ENCODE data around the gene CRHR1. TPM values are rescaled to one million over a fixed set of nuclear protein-coding genes. Genes with fewer than 3 reads are reported as not detected.
A peak's percentile ranks its signal among the peaks of the same experiment; 100 is the strongest.

The CRHR1 gene
- polyA plus RNA-seq, 1 of the 3 experiments (the other 2 are of a cell fraction): 0.13 TPM

GRCh38 chr17:45814622-45815606, 30.8 kb downstream of the CRHR1 start:
- CTCF ChIA-PET: interaction anchor here (0.8 to 6.9 kb wide), 8 partner anchors 9 to 175 kb away, joined by 3 to 49 read pairs (median 4); partner anchors contain the start of gene CRHR1
- Histone ChIP-seq H3K4me1 (ENCODE audit: control insufficient read depth in 1 of 2, insufficient read depth in 2 of 2, low read depth in 1 of 2, low read length in 1 of 2) (peaks cover 0 to 24% of the 10 kb centered on the region in 2 experiments; a peak in 1 of 4 replicates), H3K4me3 (ENCODE audit: low read depth in 2 of 2, low read length in 1 of 2) (no peak overlapping the region), H3K27ac (ENCODE audit: low read depth in 2 of 2, low read length in 1 of 2) (peak overlapping the region in 1 of 2 experiments; percentile 7; a peak in 1 of 4 replicates), H3K36me3 (replicated peaks in 1 of 2; ENCODE audit: control insufficient read depth in 1 of 2, insufficient read depth in 2 of 2, low read length in 1 of 2) (no peaks in the 10 kb centered on the region), H2AFZ (ENCODE audit: low read depth) (no peak overlapping the region), H3K9me2 (no peaks in the 10 kb centered on the region), H3F3A (replicated peaks; ENCODE audit: insufficient read depth) (no peaks in the 10 kb centered on the region), H3K9ac (no peak overlapping the region), H3K9me3 (no peaks in the 10 kb centered on the region), H3K4me2 (no peak overlapping the region), H3K27me3 (ENCODE audit: insufficient read depth) (no peaks in the 10 kb centered on the region), H3K79me2 (ENCODE audit: insufficient read depth) (no peaks in the 10 kb centered on the region), H4K20me1 (ENCODE audit: insufficient read depth) (no peaks in the 10 kb centered on the region)
- 65% methylated on average over 17 of the region's 17 CpGs for WGBS (ENCODE audit: low lambda C conversion rate)
- POLR2A ChIA-PET: interaction anchor here (1.1 kb wide), 1 partner anchor 12 kb away, joined by 4 read pairs; no protein-coding TSS in a partner anchor
- DNase-seq: no peak
- no peak for TF ChIP-seq PBX3 (IDR thresholded peaks at IDR 0.05)
- TF ChIP-seq ELF1 (IDR thresholded peaks at IDR 0.05): no peak
- TF ChIP-seq ZBTB33 (IDR thresholded peaks at IDR 0.05; ENCODE audit: borderline replicate concordance, low read depth): no peak
- no peak for TF ChIP-seq MAX (IDR thresholded peaks at IDR 0.05; ENCODE audit: low read depth)
- no peak for TF ChIP-seq RAD21 (IDR thresholded peaks at IDR 0.05; ENCODE audit: low read length)
- no peak for TF ChIP-seq TAF1 (IDR thresholded peaks at IDR 0.05; ENCODE audit: borderline replicate concordance, low read depth, low read length)
- no peak for TF ChIP-seq USF1 (IDR thresholded peaks at IDR 0.05; ENCODE audit: borderline replicate concordance, low read depth)
- TF ChIP-seq IRF3 (IDR thresholded peaks at IDR 0.05; ENCODE audit: low read depth, low read length): no peak

- ChIA-PET POLR2A (no interaction called here), CTCF (interaction anchor here (1.0 to 6.9 kb wide), 6 partner anchors 11 to 37 kb away, joined by 3 to 49 read pairs (median 10); partner anchors contain the start of gene CRHR1)
- no peaks in the 10 kb centered on the region for H3F3A ChIP-seq (replicated peaks; ENCODE audit: insufficient read depth)
- H3K9ac ChIP-seq: no peak overlapping the region
- no peak overlapping the region for H3K4me2 ChIP-seq
- H2AFZ ChIP-seq (ENCODE audit: low read depth): no peak overlapping the region
- no peak overlapping the region for H3K27ac ChIP-seq (ENCODE audit: low read depth in 2 of 2, low read length in 1 of 2)
- H3K27me3 ChIP-seq (ENCODE audit: insufficient read depth): no peaks in the 10 kb centered on the region
- no peak for DNase-seq
- H4K20me1 ChIP-seq (ENCODE audit: insufficient read depth): no peaks in the 10 kb centered on the region
- no peaks in the 10 kb centered on the region for H3K36me3 ChIP-seq (replicated peaks in 1 of 2; ENCODE audit: control insufficient read depth in 1 of 2, insufficient read depth in 2 of 2, low read length in 1 of 2)
- no peak overlapping the region for H3K4me3 ChIP-seq (ENCODE audit: low read depth in 2 of 2, low read length in 1 of 2)
- no peaks in the 10 kb centered on the region for H3K9me3 ChIP-seq
- no peaks in the 10 kb centered on the region for H3K9me2 ChIP-seq
- H3K4me1 ChIP-seq (ENCODE audit: control insufficient read depth in 1 of 2, insufficient read depth in 2 of 2, low read depth in 1 of 2, low read length in 1 of 2): peaks cover 0 to 26% of the 10 kb centered on the region in 2 experiments; a peak in 1 of 4 replicates
- H3K79me2 ChIP-seq (ENCODE audit: insufficient read depth): no peaks in the 10 kb centered on the region
- TF ChIP-seq MEF2A (IDR thresholded peaks at IDR 0.05; ENCODE audit: borderline replicate concordance, low read depth) (no peak), GATA2 (CRISPR knock-in tag; IDR thresholded peaks at IDR 0.05) (no peak), FOXJ3 (CRISPR knock-in tag; IDR thresholded peaks at IDR 0.05) (no peak)
- WGBS (ENCODE audit: low lambda C conversion rate): 70% methylated on average over 5 of the region's 6 CpGs
These were observed 31.6 kb downstream of the CRHR1 start for GRCh38 chr17:45815752-45816151.

All from SK-N-SH (cell line).